Measurements from ENCODE around the gene NPDC1.

The NPDC1 gene

DNA sequence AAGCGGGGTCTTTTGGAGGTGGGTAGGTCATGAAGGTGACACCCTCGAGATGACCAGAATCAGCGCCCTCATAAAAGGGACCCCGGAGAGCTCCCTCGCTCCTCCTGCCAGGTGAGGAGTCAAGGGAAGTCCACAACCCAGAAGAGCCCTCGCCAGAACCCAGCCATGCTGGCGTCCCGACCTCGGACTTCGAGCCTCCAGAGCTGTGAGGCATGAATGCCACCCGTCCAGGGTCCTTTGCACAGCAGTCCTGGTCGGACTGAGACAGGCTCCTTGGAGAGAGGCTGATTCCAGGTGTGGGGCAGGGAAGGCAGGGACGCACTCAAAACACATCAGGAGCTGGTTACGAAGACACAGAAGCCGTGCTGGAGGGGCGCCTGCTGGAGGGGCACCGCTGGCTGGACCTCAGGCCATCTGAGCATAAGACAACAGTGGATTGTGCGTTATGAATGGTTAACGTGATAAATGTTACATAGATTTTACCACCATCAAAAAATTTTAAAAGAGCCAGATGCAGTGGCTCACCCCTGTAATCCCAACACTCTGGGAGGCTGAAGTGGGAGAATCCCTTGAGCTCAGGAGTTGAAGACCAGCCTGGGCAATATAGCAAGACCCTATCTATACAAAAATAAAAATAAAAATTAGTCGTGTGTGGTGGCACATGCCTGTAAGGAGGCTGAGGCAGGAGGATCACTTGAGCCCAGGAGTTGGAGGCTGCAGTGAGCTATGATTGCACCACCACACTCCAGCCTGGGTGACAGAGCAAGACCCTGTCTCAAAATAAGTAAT lies 43.9 kb downstream of the NPDC1 start:
- in situ Hi-C loops (cut with MboI; ENCODE audit: low pct_unique_long_range_greater_than_20kb, low sequenced_read_pairs), result no loop called here
- no peak for DNase-seq

GRCh38 chr9:137000177-137000930 lies 45.6 kb downstream of the NPDC1 start:
- in situ Hi-C loops (cut with MboI; ENCODE audit: low pct_unique_long_range_greater_than_20kb, low sequenced_read_pairs), result no loop called here
- DNase-seq, result peak; percentile 53

DNA sequence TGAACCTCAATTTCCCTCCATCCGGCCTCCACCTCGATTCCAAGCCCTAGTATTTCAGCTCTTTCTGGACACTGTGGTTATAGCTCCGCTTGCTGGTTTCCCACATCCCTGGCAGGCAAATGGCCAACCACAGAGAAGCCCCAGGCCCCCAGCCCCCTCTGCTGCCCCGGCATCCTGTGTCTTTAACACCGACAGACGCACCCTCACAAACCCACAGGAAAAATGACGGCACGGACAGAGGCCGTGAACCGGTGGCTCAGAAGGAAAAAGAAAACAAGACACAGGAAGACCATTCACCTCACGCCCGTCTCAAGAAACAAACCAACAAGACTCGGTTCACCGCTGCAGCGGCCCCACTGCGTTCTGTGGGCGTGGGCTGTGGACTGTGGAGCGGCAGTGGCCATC lies 48.1 kb downstream of the NPDC1 start:
- in situ Hi-C loops (cut with MboI; ENCODE audit: low pct_unique_long_range_greater_than_20kb, low sequenced_read_pairs), result no loop called here
- peak; percentile 36 for DNase-seq

GRCh38 chr9:136997371-136997770 lies 48.6 kb downstream of the NPDC1 start:
- no peak for DNase-seq
- in situ Hi-C loops (cut with MboI; ENCODE audit: low pct_unique_long_range_greater_than_20kb, low sequenced_read_pairs), result no loop called here

GRCh38 chr9:136996361-136997292 lies 49.4 kb downstream of the NPDC1 start, which contains the start of gene CLIC3:
TSS of gene CLIC3 (minus strand) at chr9:136996568. CDS start at chr9:136996543, 25 bp downstream.
- in situ Hi-C loops (cut with MboI; ENCODE audit: low pct_unique_long_range_greater_than_20kb, low sequenced_read_pairs), result no loop called here
- peak; percentile 44 for DNase-seq

DNA sequence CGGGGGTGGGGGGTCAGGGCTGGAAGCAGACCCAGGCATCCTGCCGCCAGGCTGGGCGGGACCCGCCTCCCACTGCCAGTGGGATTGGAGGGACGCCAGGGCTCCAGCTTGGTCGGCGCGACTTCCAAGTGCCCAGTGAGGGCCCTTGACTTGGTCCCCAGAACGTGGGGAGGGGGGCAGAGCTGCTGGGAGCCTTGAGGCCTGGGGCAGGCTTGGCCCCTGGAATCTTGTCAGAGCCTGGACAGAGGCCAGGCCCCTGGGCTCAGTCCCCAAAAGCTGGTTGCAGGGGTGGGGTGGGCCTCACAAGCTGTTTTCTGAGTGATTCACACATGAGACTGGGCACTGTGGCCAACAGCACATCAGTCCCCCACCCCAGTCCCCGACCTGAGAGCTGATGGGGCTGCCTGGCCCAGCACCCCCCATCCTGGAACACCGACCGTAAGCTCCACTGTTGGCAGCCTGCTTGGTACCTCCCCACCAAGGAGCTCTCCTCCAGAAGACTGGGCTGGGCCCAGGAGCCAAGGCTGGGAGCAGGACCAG lies 50.1 kb downstream of the NPDC1 start:
- in situ Hi-C loops (cut with MboI; ENCODE audit: low pct_unique_long_range_greater_than_20kb, low sequenced_read_pairs), result no loop called here

GRCh38 chr9:136995362-136995761 lies 50.6 kb downstream of the NPDC1 start:
- DNase-seq, result no peak
- in situ Hi-C loops (cut with MboI; ENCODE audit: low pct_unique_long_range_greater_than_20kb, low sequenced_read_pairs), result no loop called here

More for the DNA sequence above, 50.1 kb downstream of the NPDC1 start:
- DNase-seq, result no peak

DNA sequence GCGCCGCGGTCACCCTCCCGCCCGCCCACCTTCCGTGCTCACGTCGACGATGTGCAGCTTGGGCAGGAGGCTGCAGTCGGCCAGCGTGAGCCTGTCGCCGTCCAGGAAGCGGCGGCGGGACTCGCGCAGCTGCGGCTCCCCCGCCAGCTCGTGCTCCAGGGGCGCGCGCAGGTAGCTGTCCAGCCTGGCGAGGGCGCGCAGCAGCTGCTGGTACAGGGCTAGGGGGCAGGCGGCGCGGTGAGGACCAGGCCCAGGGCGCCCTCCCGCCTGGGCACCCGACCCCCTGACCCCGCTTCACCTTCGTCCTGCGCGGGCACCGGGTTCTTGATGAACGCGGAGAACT lies 51.1 kb downstream of the NPDC1 start:
- in situ Hi-C loops (cut with MboI; ENCODE audit: low pct_unique_long_range_greater_than_20kb, low sequenced_read_pairs), result no loop called here
- no peak for DNase-seq

- DNase-seq, result no peak
- in situ Hi-C loops (cut with MboI; ENCODE audit: low pct_unique_long_range_greater_than_20kb, low sequenced_read_pairs), result no loop called here
Observed at GRCh38 chr9:136994180-136994887, 51.6 kb downstream of the NPDC1 start.

DNA sequence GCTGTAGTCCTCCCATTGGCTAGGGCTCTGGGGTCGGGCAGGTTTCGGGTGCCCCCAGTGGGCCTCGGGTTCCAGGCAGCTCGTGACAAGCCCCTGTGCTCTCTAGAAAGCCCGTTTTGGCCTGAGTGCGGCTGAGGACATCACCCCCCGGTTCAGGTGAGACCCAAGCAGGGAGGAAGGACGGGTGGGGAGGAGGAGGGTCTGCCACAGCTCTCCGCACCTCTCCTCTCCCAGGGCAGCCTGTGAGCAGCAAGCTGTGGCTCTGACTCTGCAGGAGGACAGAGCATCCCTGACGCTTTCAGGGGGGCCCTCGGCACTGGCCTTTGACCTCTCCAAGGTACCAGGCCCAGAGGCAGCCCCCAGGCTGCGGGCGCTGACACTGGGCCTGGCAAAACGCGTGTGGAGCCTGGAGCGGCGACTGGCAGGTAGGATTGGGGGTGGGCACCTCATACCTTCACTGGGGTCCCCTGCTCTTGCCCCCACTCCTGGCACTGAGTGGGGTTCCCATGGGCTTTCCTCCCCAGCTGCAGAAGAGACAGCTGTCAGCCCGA lies 53.1 kb downstream of the NPDC1 start:
- DNase-seq, result no peak
- in situ Hi-C loops (cut with MboI; ENCODE audit: low pct_unique_long_range_greater_than_20kb, low sequenced_read_pairs), result no loop called here

- peak; percentile 67 for DNase-seq
Observed at GRCh38 chr9:136991993-136992818, 53.8 kb downstream of the NPDC1 start, which contains the start of gene PAXX. TSS of gene PAXX (plus strand) at chr9:136992422. CDS start at chr9:136992444, 22 bp downstream.

GRCh38 chr9:136990242-136990911 lies 55.6 kb downstream of the NPDC1 start:
- DNase-seq, result no peak
- in situ Hi-C loops (cut with MboI; ENCODE audit: low pct_unique_long_range_greater_than_20kb, low sequenced_read_pairs), result no loop called here

More at GRCh38 chr9:136991993-136992818, 53.8 kb downstream of the NPDC1 start, which contains the start of gene PAXX:
- in situ Hi-C loops (cut with MboI; ENCODE audit: low pct_unique_long_range_greater_than_20kb, low sequenced_read_pairs), result no loop called here
